Spleen (tissue), 11 donors: ENCODE results near the gene ADAMTS3. TPM values are rescaled to one million over a fixed set of nuclear protein-coding genes. Genes with fewer than 3 reads are reported as not detected.
A peak's percentile ranks its signal among the peaks of the same experiment; 100 is the strongest.

ENCODE experiments used
- DNase-seq: peaks from one replicate; pipeline ENCODE4 v3.0.0-alpha.2; 2020
- H3K27ac ChIP-seq, 8 donors: fragments of 200-600 bp; sonication (generic) in 7 of 8; 1 replicate in 4 of 8; 2 replicates in 4 of 8; pipeline versions ENCODE4 v1.5.0 to v1.8.0; 2016 to 2021; ENCODE audit warnings: inconsistent platforms in 4 of 8, mild to moderate bottlenecking in 4 of 8, moderate library complexity in 1 of 8
- H3K27me3 ChIP-seq, 7 donors: fragments of 200-600 bp; sonication (generic) in 6 of 7; replicated peaks in 1 of 7; 1 replicate in 4 of 7; 2 replicates in 3 of 7; pipeline versions ENCODE4 v1.5.0 to v1.8.0; 2016 to 2021; ENCODE audit warnings: inconsistent platforms in 3 of 7, mild to moderate bottlenecking in 1 of 7
- H3K36me3 ChIP-seq, 6 donors: fragments of 200-600 bp; sonication (generic) in 5 of 6; 1 replicate in 4 of 6; 2 replicates in 2 of 6; pipeline versions ENCODE4 v1.5.0 to v1.8.0; 2016 to 2021; ENCODE audit warnings: inconsistent platforms in 2 of 6
- H3K4me1 ChIP-seq, 6 donors: fragments of 200-600 bp; sonication (generic) in 5 of 6; 1 replicate in 3 of 6; 2 replicates in 3 of 6; pipeline versions ENCODE4 v1.5.0 to v1.8.0; 2016 to 2021; ENCODE audit warnings: inconsistent platforms in 3 of 6
- H3K4me3 ChIP-seq, 8 donors: fragments of 200-600 bp; sonication (generic) in 7 of 8; 1 replicate in 4 of 8; 2 replicates in 4 of 8; pipeline versions ENCODE4 v1.5.0 to v1.8.0; 2016 to 2021; ENCODE audit warnings: inconsistent platforms in 4 of 8, mild to moderate bottlenecking in 4 of 8, moderate library complexity in 2 of 8
- H3K9me3 ChIP-seq, 8 donors: fragments of 200-600 bp; sonication (generic) in 7 of 8; 1 replicate in 4 of 8; 2 replicates in 4 of 8; pipeline versions ENCODE4 v1.5.0 to v1.8.0; 2016 to 2021; ENCODE audit warnings: inconsistent platforms in 4 of 8
- POLR2A ChIP-seq, 3 donors: fragments of 450-650 bp; IDR thresholded peaks; one replicate each; pipeline ENCODE4 v1.5.1; 2017; ENCODE audit warnings: antibody characterized with exemption in 3 of 3, mild to moderate bottlenecking in 1 of 3
- POLR2AphosphoS5 ChIP-seq, 3 donors: sonication (generic); formaldehyde crosslinking; IDR thresholded peaks; one replicate each; pipeline ENCODE4 v1.5.1; 2017; ENCODE audit warnings: antibody characterized with exemption in 3 of 3
- WGBS, 5 donors: extraction: QIAGEN DNeasy Blood & Tissue Kit in 3 of 5; methylation state at CpG; one replicate each; pipeline versions ENCODE4 v1.1.5 to v1.1.7; 2013 to 2018; 5-methylcytosine and 5-hydroxymethylcytosine counted together
- intact Hi-C: fragments of 100-400 bp; cut with DNase I; formaldehyde crosslinking; loops from one replicate; pipeline ENCODE4 v1.15.0; 2023; ENCODE audit warnings: low total_unique reads
- polyA plus RNA-seq, 3 donors: library from polyadenylated mRNA; stranded (reverse); fragments of 200-250 nt; gene quantifications; one replicate each; pipeline ENCODE4 v1.2.1, GENCODE V29; 2013
- total RNA-seq, 7 donors: library from RNA; depleted of rRNA in 3 of 7; stranded (reverse); fragments of >200 nt in 3 of 7; fragmentation: NEBNext Ultra II Directional in 4 of 7; extraction: Animal tissue kit (Norgen Biotek cat#: 25700) in 4 of 7; gene quantifications; one replicate each; pipeline versions ENCODE4 v1.1.0 to v1.2.1, GENCODE V29; 2016 to 2021
- TF ChIP-seq, protein P1 (sequence below), 11 experiments: fragments of 200-600 bp in 7 of 11; fragments of 450-650 bp in 4 of 11; sonication (generic) in 4 of 11; IDR thresholded peaks in 8 of 11; conservative IDR thresholded peaks in 3 of 11; 1 replicate in 7 of 11; 2 replicates in 4 of 11; pipeline versions ENCODE4 v1.4.0 to v1.8.0; 2016 to 2021; ENCODE audit warnings: antibody characterized with exemption in 11 of 11, inconsistent platforms in 4 of 11, mild to moderate bottlenecking in 1 of 11
- donor health status: healthy with polysubstance abuse.
- donor health status: DM: no; HTN: no; CAD: no; lungs with moderate emphysema.
- donor health status: DM: no; HTN: no; CAD: no.
- donor health status: Bipolar disorder and iron deficiency.
- donor health status: healthy.
- donor health status: DM: no; HTN: no; CAD: no.
- donor health status: DM: yes; HTN: yes; CAD: no.

The ADAMTS3 gene
- total and polyA plus RNA-seq, 10 donors, result 0.15 to 2.6 (median 0.66) TPM

DNA sequence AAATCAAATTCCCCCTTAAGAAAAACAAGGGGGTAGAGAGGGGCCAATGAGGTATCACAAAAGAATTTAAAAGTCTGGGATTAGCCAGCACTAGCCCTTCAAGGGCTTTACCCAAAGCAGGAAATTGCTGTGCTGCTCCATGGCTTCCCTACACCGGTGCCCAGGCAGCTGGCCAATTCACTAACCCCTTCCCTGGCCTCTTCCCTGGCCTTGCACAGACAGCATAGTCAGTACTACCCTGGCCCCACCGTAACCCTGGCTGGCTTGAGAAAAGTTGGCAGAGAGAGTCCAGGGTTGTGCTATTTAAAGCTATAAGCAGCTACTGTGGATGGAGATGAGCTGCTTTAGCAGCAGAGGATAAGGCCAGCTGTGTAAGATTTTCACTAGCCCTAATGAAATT, 43.1 kb downstream of the ADAMTS3 start:
- no peak overlapping the region for H3K27ac ChIP-seq
- intact Hi-C loops, result no loop called here
- peaks cover 0 to 3% (median 0%) of the 10 kb centered on the region in 6 donors for H3K4me1 ChIP-seq
- peak; percentile 81 for DNase-seq
- 13 to 36% (median 21%) methylated on average over 2 of the region's 2 CpGs for WGBS, 5 donors
- peaks cover 0 to 1% (median 0%) of the 10 kb centered on the region in 8 donors for H3K9me3 ChIP-seq
- H3K4me3 ChIP-seq, result no peak overlapping the region
- no peaks in the 10 kb centered on the region for H3K27me3 ChIP-seq
- H3K36me3 ChIP-seq, result no peaks in the 10 kb centered on the region
- TF ChIP-seq POLR2A (IDR thresholded peaks at IDR 0.05), result no peak
- TF ChIP-seq, protein P1, sequence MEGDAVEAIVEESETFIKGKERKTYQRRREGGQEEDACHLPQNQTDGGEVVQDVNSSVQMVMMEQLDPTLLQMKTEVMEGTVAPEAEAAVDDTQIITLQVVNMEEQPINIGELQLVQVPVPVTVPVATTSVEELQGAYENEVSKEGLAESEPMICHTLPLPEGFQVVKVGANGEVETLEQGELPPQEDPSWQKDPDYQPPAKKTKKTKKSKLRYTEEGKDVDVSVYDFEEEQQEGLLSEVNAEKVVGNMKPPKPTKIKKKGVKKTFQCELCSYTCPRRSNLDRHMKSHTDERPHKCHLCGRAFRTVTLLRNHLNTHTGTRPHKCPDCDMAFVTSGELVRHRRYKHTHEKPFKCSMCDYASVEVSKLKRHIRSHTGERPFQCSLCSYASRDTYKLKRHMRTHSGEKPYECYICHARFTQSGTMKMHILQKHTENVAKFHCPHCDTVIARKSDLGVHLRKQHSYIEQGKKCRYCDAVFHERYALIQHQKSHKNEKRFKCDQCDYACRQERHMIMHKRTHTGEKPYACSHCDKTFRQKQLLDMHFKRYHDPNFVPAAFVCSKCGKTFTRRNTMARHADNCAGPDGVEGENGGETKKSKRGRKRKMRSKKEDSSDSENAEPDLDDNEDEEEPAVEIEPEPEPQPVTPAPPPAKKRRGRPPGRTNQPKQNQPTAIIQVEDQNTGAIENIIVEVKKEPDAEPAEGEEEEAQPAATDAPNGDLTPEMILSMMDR (IDR thresholded peaks at IDR 0.05 in 8 of 11, conservative IDR thresholded peaks at IDR 0.05 in 3 of 11), result no peak
- peak in 2 of 3 donors; percentile 26 to 45 for TF ChIP-seq POLR2AphosphoS5 (IDR thresholded peaks at IDR 0.05)

DNA sequence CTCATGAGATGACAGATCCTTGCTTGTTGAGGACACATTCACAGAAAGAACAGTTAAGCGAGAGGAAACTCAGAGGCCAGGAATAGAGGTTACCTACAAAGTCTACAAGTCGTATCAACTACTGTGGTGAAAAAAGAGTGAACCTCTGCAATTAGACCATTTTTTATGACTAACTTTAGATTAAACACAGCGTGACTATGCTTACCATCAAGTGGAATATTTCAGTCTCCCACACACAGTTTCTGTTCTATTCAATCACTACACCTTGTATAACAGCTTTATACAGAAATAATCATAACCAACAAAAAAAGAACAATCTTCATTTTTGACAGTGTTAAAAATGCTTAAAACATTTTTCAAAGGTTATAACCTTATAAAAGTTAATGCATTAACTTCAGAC, 46.6 kb downstream of the ADAMTS3 start:
- intact Hi-C loops, result no loop called here
- Histone ChIP-seq H3K27ac (no peak overlapping the region), H3K4me3 (no peak overlapping the region), H3K27me3 (no peaks in the 10 kb centered on the region), H3K36me3 (no peaks in the 10 kb centered on the region), H3K9me3 (peaks cover 0 to 8% (median 0%) of the 10 kb centered on the region in 8 donors), H3K4me1 (peaks cover 0 to 3% (median 0%) of the 10 kb centered on the region in 6 donors)
- DNase-seq, result no peak
- TF ChIP-seq POLR2AphosphoS5 (IDR thresholded peaks at IDR 0.05) (no peak), POLR2A (IDR thresholded peaks at IDR 0.05) (no peak)
- TF ChIP-seq, protein P1 (IDR thresholded peaks at IDR 0.05 in 8 of 11, conservative IDR thresholded peaks at IDR 0.05 in 3 of 11), result no peak
- WGBS, 5 donors, result 79 to 90% (median 85%) methylated on average over 3 of the region's 3 CpGs

DNA sequence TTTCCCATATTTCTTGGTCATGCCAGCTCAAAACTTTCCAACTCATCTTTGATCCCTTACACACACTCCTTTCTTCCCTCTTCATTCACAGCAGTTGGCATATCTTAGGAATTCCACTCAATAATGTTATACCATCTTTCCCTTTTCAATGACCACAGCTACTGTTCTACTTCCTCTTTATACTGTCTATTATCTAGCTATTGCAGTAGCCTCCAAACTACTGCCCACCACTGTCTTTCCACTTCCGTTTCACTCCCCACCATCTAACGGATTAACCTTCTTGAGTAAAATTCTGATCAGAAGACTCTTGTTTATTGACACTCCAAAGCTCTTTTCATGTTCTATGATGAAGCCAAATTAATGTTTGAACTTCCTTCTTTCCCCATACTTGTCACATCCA, 55.8 kb downstream of the ADAMTS3 start:
- intact Hi-C loops, result no loop called here
- TF ChIP-seq, protein P1 (IDR thresholded peaks at IDR 0.05 in 8 of 11, conservative IDR thresholded peaks at IDR 0.05 in 3 of 11), result no peak
- TF ChIP-seq POLR2A (IDR thresholded peaks at IDR 0.05) (no peak), POLR2AphosphoS5 (IDR thresholded peaks at IDR 0.05) (no peak)
- Histone ChIP-seq H3K27me3 (no peaks in the 10 kb centered on the region), H3K27ac (no peak overlapping the region), H3K4me3 (no peak overlapping the region), H3K36me3 (no peaks in the 10 kb centered on the region), H3K4me1 (no peaks in the 10 kb centered on the region), H3K9me3 (peaks cover 0 to 11% (median 2%) of the 10 kb centered on the region in 8 donors)
- no peak for DNase-seq
- 82 to 90% (median 88%) methylated on average over 2 of the region's 2 CpGs for WGBS, 5 donors

DNA sequence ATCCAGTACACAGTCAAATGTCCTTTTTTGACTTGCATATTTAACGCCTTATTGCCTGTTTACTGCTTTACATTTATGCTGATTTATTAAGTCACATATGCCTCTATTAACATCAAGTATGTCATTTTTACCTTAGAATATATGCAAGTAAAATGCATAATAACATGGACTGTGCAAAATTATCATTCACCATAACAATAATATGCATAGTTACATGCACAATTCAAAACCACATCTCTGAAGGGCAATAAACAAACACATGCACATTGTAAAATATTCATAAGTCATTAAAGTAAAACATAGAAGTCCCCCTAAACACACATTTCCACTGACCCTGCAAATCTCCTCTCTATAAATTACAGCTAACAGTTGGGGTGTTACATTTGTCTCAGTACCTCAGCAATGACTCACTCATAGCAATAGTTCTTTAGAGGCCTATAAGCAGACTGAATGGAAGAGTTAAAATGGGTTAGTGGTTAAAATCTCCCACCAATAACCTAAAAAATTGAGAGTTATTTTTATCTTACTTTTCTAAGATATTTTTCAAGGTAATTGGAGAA, 61.1 kb downstream of the ADAMTS3 start:
- peaks cover 0 to 6% (median 0%) of the 10 kb centered on the region in 7 donors for H3K27me3 ChIP-seq
- H3K36me3 ChIP-seq, result no peaks in the 10 kb centered on the region
- peaks cover 0 to 11% (median 1%) of the 10 kb centered on the region in 8 donors for H3K9me3 ChIP-seq
- DNase-seq, result no peak
- WGBS, 5 donors, result 80 to 93% (median 89%) methylated on average over 1 of the region's 1 CpG
- H3K4me3 ChIP-seq, result no peak overlapping the region
- no peak for TF ChIP-seq POLR2A (IDR thresholded peaks at IDR 0.05)
- TF ChIP-seq, protein P1 (IDR thresholded peaks at IDR 0.05 in 8 of 11, conservative IDR thresholded peaks at IDR 0.05 in 3 of 11), result no peak
- TF ChIP-seq POLR2AphosphoS5 (IDR thresholded peaks at IDR 0.05), result no peak
- H3K4me1 ChIP-seq, result no peaks in the 10 kb centered on the region
- no peak overlapping the region for H3K27ac ChIP-seq
- intact Hi-C loops, result loop anchor here (10.0 kb wide), 1 partner anchor 507 kb away; no protein-coding TSS in a partner anchor
